PC-3 (cell line): ENCODE measurements around the gene CHID1.

Experiments
- CTCF ChIP-seq: fragments of 300-600 bp; sonication (generic); conservative IDR thresholded peaks from 2 replicates; pipeline ENCODE4 v1.5.1; 2017; ENCODE audit warnings: antibody characterized with exemption, low read depth, mild to moderate bottlenecking, low read length
- EZH2 ChIP-seq: fragments of 300-600 bp; sonication (generic); IDR thresholded peaks from one replicate; pipeline ENCODE4 v1.6.1; 2017; ENCODE audit warnings: antibody characterized with exemption, mild to moderate bottlenecking, low read length; ENCODE audit not compliant: unreplicated experiment
- EZH2phosphoT487 ChIP-seq: fragments of 300-600 bp; sonication (generic); IDR thresholded peaks from 2 replicates; pipeline ENCODE4 v1.6.1; 2018; ENCODE audit warnings: mild to moderate bottlenecking, antibody characterized with exemption, low read length, borderline replicate concordance

GRCh38 chr11:824292-824880 is 86.2 kb downstream of the CHID1 start:
- no peak for TF ChIP-seq CTCF
- no peak for TF ChIP-seq EZH2phosphoT487
- TF ChIP-seq EZH2 = no peak
